ENCODE data around the gene PLPP3.

Gene PLPP3

DNA sequence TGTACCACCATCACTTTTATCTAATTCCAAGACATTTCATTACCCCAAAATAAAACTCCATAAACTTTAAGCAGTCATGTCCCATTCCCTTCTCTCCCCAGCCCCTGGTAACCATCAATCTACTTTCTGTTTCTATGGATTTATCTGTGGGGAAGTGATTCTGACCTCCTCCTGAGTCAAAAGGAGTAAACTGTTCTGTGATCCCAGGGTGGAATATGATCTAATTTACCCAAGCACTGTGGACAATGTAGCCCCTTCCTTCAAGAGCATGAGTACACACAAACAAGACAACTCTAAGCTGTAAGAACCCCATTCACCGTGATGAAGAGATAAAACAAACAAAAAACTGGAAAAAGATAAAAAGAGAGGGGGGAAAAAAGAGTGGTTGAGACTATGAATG is 77.9 kb downstream of the PLPP3 start:
- DNase-seq (ENCODE audit: low read depth in 2 of 2), result no peak
- no peak overlapping the region for H3K4me3 ChIP-seq (replicated peaks in 1 of 2; ENCODE audit: low read depth in 2 of 2, low read length in 2 of 2)
- TF ChIP-seq, protein P1, sequence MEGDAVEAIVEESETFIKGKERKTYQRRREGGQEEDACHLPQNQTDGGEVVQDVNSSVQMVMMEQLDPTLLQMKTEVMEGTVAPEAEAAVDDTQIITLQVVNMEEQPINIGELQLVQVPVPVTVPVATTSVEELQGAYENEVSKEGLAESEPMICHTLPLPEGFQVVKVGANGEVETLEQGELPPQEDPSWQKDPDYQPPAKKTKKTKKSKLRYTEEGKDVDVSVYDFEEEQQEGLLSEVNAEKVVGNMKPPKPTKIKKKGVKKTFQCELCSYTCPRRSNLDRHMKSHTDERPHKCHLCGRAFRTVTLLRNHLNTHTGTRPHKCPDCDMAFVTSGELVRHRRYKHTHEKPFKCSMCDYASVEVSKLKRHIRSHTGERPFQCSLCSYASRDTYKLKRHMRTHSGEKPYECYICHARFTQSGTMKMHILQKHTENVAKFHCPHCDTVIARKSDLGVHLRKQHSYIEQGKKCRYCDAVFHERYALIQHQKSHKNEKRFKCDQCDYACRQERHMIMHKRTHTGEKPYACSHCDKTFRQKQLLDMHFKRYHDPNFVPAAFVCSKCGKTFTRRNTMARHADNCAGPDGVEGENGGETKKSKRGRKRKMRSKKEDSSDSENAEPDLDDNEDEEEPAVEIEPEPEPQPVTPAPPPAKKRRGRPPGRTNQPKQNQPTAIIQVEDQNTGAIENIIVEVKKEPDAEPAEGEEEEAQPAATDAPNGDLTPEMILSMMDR (IDR thresholded peaks at IDR 0.05; ENCODE audit: low read depth, low read length), result no peak

DNA sequence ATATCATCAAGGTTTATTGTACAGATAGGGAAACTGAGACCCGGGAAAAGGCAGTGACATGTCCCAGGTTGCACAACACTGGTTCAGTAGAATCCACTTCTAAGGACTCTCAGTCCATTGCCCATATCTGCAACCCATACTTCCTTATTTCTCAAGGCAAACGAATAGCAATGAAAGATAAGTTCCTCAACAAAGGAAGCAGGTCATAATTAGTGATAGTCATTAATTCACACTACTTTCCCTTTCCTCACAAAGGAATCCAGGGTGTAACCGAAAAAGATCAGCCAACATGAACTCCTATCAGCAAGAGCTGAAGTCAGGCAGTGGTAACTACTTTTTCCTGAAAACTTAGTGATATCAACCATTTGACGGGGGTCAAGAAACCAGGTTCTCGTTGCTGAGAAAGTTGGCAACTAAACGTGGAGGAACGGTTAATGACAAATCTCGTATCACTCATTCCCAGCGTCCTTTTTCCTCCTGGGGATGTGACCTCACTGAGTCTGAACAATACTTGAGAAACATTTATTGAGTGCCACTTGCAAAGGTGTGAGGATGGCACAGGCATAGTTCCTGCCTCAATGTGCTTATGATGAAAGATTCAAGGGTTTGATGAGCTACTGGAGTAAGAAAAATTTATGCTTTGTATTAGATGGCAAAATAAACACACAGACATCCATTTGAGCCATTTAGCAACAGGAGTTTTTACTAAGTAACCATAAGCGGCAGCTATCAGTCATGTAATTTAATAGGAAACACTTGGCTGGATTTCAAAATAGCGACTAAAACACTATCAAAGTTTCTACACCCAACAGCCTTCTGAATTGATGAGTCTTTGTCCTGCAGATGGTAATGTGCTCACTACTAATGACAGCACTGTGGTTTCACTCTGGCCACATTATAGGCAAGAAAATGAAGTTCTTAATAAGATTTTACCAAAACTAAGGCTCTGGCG is 82.3 kb downstream of the PLPP3 start:
- TF ChIP-seq, protein P1 (IDR thresholded peaks at IDR 0.05; ENCODE audit: low read depth, low read length), result no peak
- DNase-seq (ENCODE audit: low read depth in 2 of 2), result no peak
- no peak overlapping the region for H3K4me3 ChIP-seq (replicated peaks in 1 of 2; ENCODE audit: low read depth in 2 of 2, low read length in 2 of 2)

DNA sequence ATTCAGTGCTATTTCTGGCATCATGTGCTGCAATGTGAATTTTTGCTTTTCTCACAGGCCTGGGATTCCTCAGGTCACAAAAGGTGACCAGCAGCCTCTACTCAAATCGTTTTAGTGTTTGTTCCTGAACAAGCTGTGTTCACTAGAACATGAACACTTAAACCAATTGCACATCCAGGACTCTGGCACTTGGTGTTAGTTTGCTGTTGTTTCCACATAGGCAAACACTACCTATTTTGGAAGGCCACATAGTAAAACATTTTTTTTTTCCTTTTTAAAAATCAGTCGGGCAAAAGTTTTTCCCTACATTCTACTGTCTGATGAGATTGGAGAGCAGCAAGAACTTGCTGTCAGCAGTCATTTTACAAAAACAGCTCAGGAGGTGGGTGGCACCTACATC is 83.2 kb downstream of the PLPP3 start:
- no peak overlapping the region for H3K4me3 ChIP-seq (replicated peaks in 1 of 2; ENCODE audit: low read depth in 2 of 2, low read length in 2 of 2)
- TF ChIP-seq, protein P1 (IDR thresholded peaks at IDR 0.05; ENCODE audit: low read depth, low read length), result no peak
- DNase-seq (ENCODE audit: low read depth in 2 of 2), result no peak

DNA sequence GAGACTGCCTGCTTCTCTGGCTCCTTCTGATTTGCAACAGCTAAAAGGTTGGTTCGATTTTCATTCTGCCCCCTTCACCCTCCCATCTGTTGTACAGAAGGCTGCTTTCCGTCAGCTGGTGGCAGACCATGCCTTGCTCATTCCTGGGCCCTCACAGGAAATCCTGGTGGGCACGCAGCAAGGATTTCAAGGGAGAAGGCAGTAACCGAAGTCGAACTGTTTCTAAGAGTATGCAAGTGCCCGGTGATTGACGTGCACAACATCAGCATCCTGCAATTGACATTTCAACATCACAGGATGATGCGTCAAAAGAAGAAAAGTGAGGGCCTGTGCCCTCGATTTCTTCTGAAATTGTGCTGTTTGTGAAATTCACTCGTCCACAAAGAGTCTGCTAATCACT is 83.8 kb downstream of the PLPP3 start:
- DNase-seq (ENCODE audit: low read depth in 2 of 2), result no peak
- TF ChIP-seq, protein P1 (IDR thresholded peaks at IDR 0.05; ENCODE audit: low read depth, low read length), result no peak

GRCh38 chr1:56494306-56494705 is 85.1 kb downstream of the PLPP3 start:
- DNase-seq (ENCODE audit: low read depth in 2 of 2), result no peak
- H3K4me3 ChIP-seq (replicated peaks in 1 of 2; ENCODE audit: low read depth in 2 of 2, low read length in 2 of 2), result no peak overlapping the region
- TF ChIP-seq, protein P1 (IDR thresholded peaks at IDR 0.05; ENCODE audit: low read depth, low read length), result no peak

More for the DNA sequence above, 83.8 kb downstream of the PLPP3 start:
- no peak overlapping the region for H3K4me3 ChIP-seq (replicated peaks in 1 of 2; ENCODE audit: low read depth in 2 of 2, low read length in 2 of 2)

- H3K4me3 ChIP-seq (replicated peaks in 1 of 2; ENCODE audit: low read depth in 2 of 2, low read length in 2 of 2), result no peak overlapping the region
- no peak for DNase-seq (ENCODE audit: low read depth in 2 of 2)
- TF ChIP-seq, protein P1 (IDR thresholded peaks at IDR 0.05; ENCODE audit: low read depth, low read length), result no peak
Observed at GRCh38 chr1:56493826-56494225, 85.5 kb downstream of the PLPP3 start.
